Central memory CD8-positive, alpha-beta T cell (primary cell): ENCODE measurements around the gene SDC3.

Experiments used
- ATAC-seq: fragments of 150-1000 bp; cut with Tn5 transposase; replicated peaks from 2 replicates; pipeline ENCODE4 v1.10.0; 2022; ENCODE audit warnings: mild to moderate bottlenecking, moderate FRiP score, moderate number of reproducible peaks; ENCODE audit not compliant: poor library complexity, severe bottlenecking; ENCODE audit errors: extremely low read depth
- DNase-seq, 2 donors: peaks; one replicate each; pipeline ENCODE4 v3.0.0; 2021; ENCODE audit warnings: low spot score in 2 of 2
- H3K27ac Mint-ChIP-seq: one replicate; pipeline ENCODE4 v1.8.0; 2022; ENCODE audit warnings: low read depth, mild to moderate bottlenecking, moderate library complexity, mixed read lengths
- H3K27me3 Mint-ChIP-seq: one replicate; pipeline ENCODE4 v1.8.0; 2022; ENCODE audit warnings: mixed read lengths
- H3K36me3 Mint-ChIP-seq: one replicate; pipeline ENCODE4 v1.8.0; 2022; ENCODE audit warnings: mild to moderate bottlenecking, moderate library complexity, mixed read lengths; ENCODE audit not compliant: insufficient read depth
- H3K4me1 Mint-ChIP-seq: one replicate; pipeline ENCODE4 v1.8.0; 2022; ENCODE audit warnings: mixed read lengths
- H3K4me3 Mint-ChIP-seq: one replicate; pipeline ENCODE4 v1.8.0; 2022; ENCODE audit warnings: mild to moderate bottlenecking, moderate library complexity, mixed read lengths
- H3K9me3 Mint-ChIP-seq: one replicate; pipeline ENCODE4 v1.8.0; 2022; ENCODE audit warnings: mixed read lengths

Gene SDC3

GRCh38 chr1:30855686-30856259, 52.8 kb downstream of the SDC3 start:
- no peak for ATAC-seq
- Mint-ChIP-seq H3K36me3 (no peaks in the 10 kb centered on the region), H3K27me3 (peaks cover 33% of the 10 kb centered on the region)

GRCh38 chr1:30853350-30853749, 55.2 kb downstream of the SDC3 start:
- Mint-ChIP-seq H3K4me1 (peaks cover 10% of the 10 kb centered on the region), H3K27me3 (peaks cover 37% of the 10 kb centered on the region), H3K27ac (no peak overlapping the region), H3K4me3 (no peak overlapping the region), H3K9me3 (no peaks in the 10 kb centered on the region), H3K36me3 (no peaks in the 10 kb centered on the region)
- DNase-seq (no peak), ATAC-seq (no peak)

More at GRCh38 chr1:30855686-30856259, 52.8 kb downstream of the SDC3 start:
- H3K4me3 Mint-ChIP-seq, result no peak overlapping the region
- H3K4me1 Mint-ChIP-seq, result peaks cover 15% of the 10 kb centered on the region
- no peak for DNase-seq
- no peaks in the 10 kb centered on the region for H3K9me3 Mint-ChIP-seq
- H3K27ac Mint-ChIP-seq, result no peak overlapping the region

GRCh38 chr1:30852026-30852425, 56.5 kb downstream of the SDC3 start:
- Mint-ChIP-seq H3K27ac (no peak overlapping the region), H3K4me3 (no peak overlapping the region), H3K4me1 (peaks cover 10% of the 10 kb centered on the region), H3K36me3 (no peaks in the 10 kb centered on the region), H3K9me3 (no peaks in the 10 kb centered on the region), H3K27me3 (peaks cover 41% of the 10 kb centered on the region)
- DNase-seq (no peak), ATAC-seq (no peak)

- DNase-seq (no peak), ATAC-seq (no peak)
- Mint-ChIP-seq H3K27me3 (peaks cover 41% of the 10 kb centered on the region), H3K4me3 (no peak overlapping the region), H3K36me3 (no peaks in the 10 kb centered on the region), H3K4me1 (peaks cover 10% of the 10 kb centered on the region), H3K27ac (no peak overlapping the region), H3K9me3 (no peaks in the 10 kb centered on the region)
These were observed 57.3 kb downstream of the SDC3 start for GRCh38 chr1:30851286-30851685.

- Mint-ChIP-seq H3K36me3 (no peaks in the 10 kb centered on the region), H3K4me1 (peaks cover 10% of the 10 kb centered on the region), H3K27me3 (peaks cover 48% of the 10 kb centered on the region), H3K27ac (no peak overlapping the region), H3K4me3 (no peak overlapping the region), H3K9me3 (no peaks in the 10 kb centered on the region)
- DNase-seq, result no peak
- ATAC-seq, result no peak
These were observed 58.0 kb downstream of the SDC3 start for GRCh38 chr1:30850607-30851006.

- Mint-ChIP-seq H3K4me3 (no peak overlapping the region), H3K36me3 (no peaks in the 10 kb centered on the region), H3K27me3 (peaks cover 72% of the 10 kb centered on the region)
These were observed 60.4 kb downstream of the SDC3 start for GRCh38 chr1:30848130-30848529.

GRCh38 chr1:30847358-30847972, 61.1 kb downstream of the SDC3 start:
- Mint-ChIP-seq H3K27ac (no peak overlapping the region), H3K27me3 (peaks cover 79% of the 10 kb centered on the region), H3K36me3 (no peaks in the 10 kb centered on the region), H3K4me3 (no peak overlapping the region), H3K4me1 (no peaks in the 10 kb centered on the region), H3K9me3 (no peaks in the 10 kb centered on the region)
- DNase-seq (no peak), ATAC-seq (no peak)

More at GRCh38 chr1:30848130-30848529, 60.4 kb downstream of the SDC3 start:
- Mint-ChIP-seq H3K9me3 (no peaks in the 10 kb centered on the region), H3K27ac (no peak overlapping the region), H3K4me1 (no peaks in the 10 kb centered on the region)
- ATAC-seq (no peak), DNase-seq (no peak)

GRCh38 chr1:30846587-30846986, 62.0 kb downstream of the SDC3 start:
- no peak overlapping the region for H3K27ac Mint-ChIP-seq
- H3K4me3 Mint-ChIP-seq, result no peak overlapping the region
- no peaks in the 10 kb centered on the region for H3K4me1 Mint-ChIP-seq
- no peaks in the 10 kb centered on the region for H3K36me3 Mint-ChIP-seq
- DNase-seq, result no peak
- no peaks in the 10 kb centered on the region for H3K9me3 Mint-ChIP-seq
- H3K27me3 Mint-ChIP-seq, result peaks cover 88% of the 10 kb centered on the region
- no peak for ATAC-seq

- Mint-ChIP-seq H3K4me1 (no peaks in the 10 kb centered on the region), H3K36me3 (no peaks in the 10 kb centered on the region), H3K4me3 (no peak overlapping the region), H3K27ac (no peak overlapping the region), H3K27me3 (peaks cover 95% of the 10 kb centered on the region), H3K9me3 (no peaks in the 10 kb centered on the region)
- DNase-seq (no peak), ATAC-seq (no peak)
These were observed 62.7 kb downstream of the SDC3 start for GRCh38 chr1:30845904-30846290.

GRCh38 chr1:30845237-30845903, 63.2 kb downstream of the SDC3 start:
- no peak overlapping the region for H3K27ac Mint-ChIP-seq
- no peak overlapping the region for H3K4me3 Mint-ChIP-seq
- H3K27me3 Mint-ChIP-seq, result peaks cover 100% of the 10 kb centered on the region
- no peaks in the 10 kb centered on the region for H3K36me3 Mint-ChIP-seq
- DNase-seq, result no peak
- no peaks in the 10 kb centered on the region for H3K9me3 Mint-ChIP-seq
- ATAC-seq, result no peak
- no peaks in the 10 kb centered on the region for H3K4me1 Mint-ChIP-seq

GRCh38 chr1:30844631-30845030, 63.9 kb downstream of the SDC3 start:
- Mint-ChIP-seq H3K9me3 (no peaks in the 10 kb centered on the region), H3K4me1 (no peaks in the 10 kb centered on the region), H3K27me3 (peaks cover 98% of the 10 kb centered on the region), H3K27ac (no peak overlapping the region), H3K36me3 (no peaks in the 10 kb centered on the region), H3K4me3 (no peak overlapping the region)
- ATAC-seq (no peak), DNase-seq (no peak)

GRCh38 chr1:30842697-30843354, 65.7 kb downstream of the SDC3 start:
- no peaks in the 10 kb centered on the region for H3K36me3 Mint-ChIP-seq
- H3K27me3 Mint-ChIP-seq, result peaks cover 90% of the 10 kb centered on the region
- no peak overlapping the region for H3K27ac Mint-ChIP-seq
- H3K4me1 Mint-ChIP-seq, result no peaks in the 10 kb centered on the region
- no peaks in the 10 kb centered on the region for H3K9me3 Mint-ChIP-seq
- DNase-seq (no peak), ATAC-seq (no peak)
- H3K4me3 Mint-ChIP-seq, result no peak overlapping the region
